ENCODE measurements around the gene RBM14.

RBM14 gene

DNA sequence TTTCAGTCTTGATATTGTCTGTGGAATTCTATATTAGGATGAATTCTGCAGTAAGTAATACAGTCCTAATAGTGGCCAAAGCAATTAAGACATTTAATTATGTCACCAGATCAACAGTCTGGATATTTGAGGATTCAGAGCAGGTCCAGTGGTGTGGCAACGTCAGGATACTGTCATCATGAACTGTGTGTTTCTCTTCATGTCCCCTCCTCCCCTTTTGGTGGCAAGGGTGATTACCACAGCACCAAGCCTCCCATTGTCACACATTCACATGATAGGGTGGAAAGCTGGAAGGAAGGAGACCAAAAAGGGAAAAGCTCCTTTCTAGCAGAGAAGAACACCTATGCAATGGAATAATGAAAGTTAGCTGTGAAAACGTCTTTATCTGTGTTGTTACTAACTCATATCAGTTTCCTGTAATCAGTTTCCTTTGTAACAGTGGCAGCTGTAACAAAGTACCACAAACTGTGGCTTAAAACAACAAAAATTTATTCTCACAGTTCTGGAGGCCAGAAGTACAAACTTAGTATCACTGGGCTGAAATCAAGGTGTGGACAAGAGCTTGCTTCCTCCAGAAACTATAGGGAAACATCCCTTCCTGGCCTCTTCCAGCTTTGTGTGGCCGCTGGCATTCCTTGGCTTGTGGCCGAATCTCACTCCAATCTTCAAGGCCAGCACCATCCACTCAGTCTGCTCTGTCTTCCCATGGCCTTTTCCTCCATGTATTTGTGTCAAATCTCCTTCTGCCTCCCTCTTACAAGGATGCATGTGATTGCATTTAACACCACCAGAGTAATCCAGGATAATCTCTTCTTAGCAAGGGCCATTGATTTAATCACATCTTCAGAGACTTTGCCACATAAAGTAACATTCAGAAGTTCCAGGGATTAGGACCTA is 6.5 kb upstream of the RBM14 start:
- no peak overlapping the region for H3K4me3 ChIP-seq (ENCODE audit: low read depth, low read length)

GRCh38 chr11:66612458-66612857 is 4.0 kb upstream of the RBM14 start:
- H3K4me3 ChIP-seq (ENCODE audit: low read depth, low read length) = no peak overlapping the region
- no peak for TF ChIP-seq CTCF (IDR thresholded peaks at IDR 0.05; ENCODE audit: insufficient read depth, low read depth, low read length, missing control alignments)
- no peak for DNase-seq (ENCODE audit: low read depth)

More for the DNA sequence above, 6.5 kb upstream of the RBM14 start:
- TF ChIP-seq CTCF (IDR thresholded peaks at IDR 0.05; ENCODE audit: insufficient read depth, low read depth, low read length, missing control alignments) = no peak
- DNase-seq (ENCODE audit: low read depth) = no peak

- TF ChIP-seq CTCF (IDR thresholded peaks at IDR 0.05; ENCODE audit: insufficient read depth, low read depth, low read length, missing control alignments) = no peak
- no peak overlapping the region for H3K4me3 ChIP-seq (ENCODE audit: low read depth, low read length)
- no peak for DNase-seq (ENCODE audit: low read depth)
Observed at GRCh38 chr11:66614073-66614472, 2.4 kb upstream of the RBM14 start.

GRCh38 chr11:66617155-66617834 is 865 bp downstream of the RBM14 start:
- TF ChIP-seq CTCF (IDR thresholded peaks at IDR 0.05; ENCODE audit: insufficient read depth, low read depth, low read length, missing control alignments) = no peak
- H3K4me3 ChIP-seq (ENCODE audit: low read depth, low read length) = peak overlapping the region; percentile 80
- no peak for DNase-seq (ENCODE audit: low read depth)

DNA sequence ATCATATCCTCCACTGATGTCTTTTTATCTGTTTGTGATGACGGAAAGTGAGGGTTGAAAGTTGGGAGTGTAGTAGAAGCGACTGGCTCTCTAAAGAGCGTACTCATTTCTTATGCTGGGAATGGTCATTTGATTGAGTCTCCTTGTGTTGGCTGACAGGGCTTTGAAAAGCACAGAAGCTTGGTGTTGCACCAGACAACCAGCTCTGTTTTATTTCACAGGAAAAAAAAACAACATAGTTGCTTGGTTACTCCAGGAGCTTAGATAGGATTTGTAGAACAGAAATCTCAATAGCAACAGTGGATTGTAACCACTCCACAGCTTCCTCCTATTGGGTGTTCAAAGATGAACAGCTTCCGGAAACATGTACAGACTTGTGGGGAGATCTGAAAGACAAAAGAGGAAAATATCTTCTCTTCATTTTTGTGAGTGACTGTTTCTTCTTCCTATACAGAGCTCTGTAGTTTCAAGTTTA is 2.7 kb downstream of the RBM14 start:
- DNase-seq (ENCODE audit: low read depth) = peak; percentile 48
- H3K4me3 ChIP-seq (ENCODE audit: low read depth, low read length) = peak overlapping the region; percentile 80
- TF ChIP-seq CTCF (IDR thresholded peaks at IDR 0.05; ENCODE audit: insufficient read depth, low read depth, low read length, missing control alignments) = no peak

GRCh38 chr11:66624450-66624849 is 8.0 kb downstream of the RBM14 start:
- no peak overlapping the region for H3K4me3 ChIP-seq (ENCODE audit: low read depth, low read length)
- no peak for TF ChIP-seq CTCF (IDR thresholded peaks at IDR 0.05; ENCODE audit: insufficient read depth, low read depth, low read length, missing control alignments)
- DNase-seq (ENCODE audit: low read depth) = no peak
